ENCODE results near the gene DPF3.

DNA sequence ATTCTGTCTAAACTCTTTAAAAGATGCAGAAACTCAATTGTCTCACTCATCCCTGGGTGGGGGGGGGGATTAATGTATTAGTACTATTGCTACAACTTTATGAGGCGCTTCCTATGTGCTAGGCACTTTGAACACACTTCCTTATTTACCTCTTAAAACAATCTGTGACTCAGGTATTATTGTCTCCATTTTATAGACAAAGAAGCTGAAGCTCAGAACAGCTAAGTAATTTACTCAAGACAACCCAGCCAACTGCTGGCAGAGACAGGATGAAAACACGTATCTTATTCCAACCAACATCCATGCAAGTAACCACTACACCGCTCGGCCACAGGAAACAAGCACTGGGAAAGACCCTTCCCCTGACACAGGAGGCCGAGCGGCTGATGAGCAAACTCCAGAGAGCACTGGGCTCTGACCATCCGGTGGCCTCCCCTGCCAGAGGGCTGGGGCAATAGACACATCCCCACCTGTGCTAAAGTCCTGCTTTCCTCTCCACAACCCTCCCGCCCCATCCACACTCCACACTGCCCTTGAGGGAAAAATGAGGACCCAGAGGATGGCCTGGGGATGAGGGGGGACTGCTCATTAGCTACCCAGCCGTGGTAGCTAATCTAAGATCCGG, 244.2 kb downstream of the DPF3 start:
- TF ChIP-seq, protein P1, sequence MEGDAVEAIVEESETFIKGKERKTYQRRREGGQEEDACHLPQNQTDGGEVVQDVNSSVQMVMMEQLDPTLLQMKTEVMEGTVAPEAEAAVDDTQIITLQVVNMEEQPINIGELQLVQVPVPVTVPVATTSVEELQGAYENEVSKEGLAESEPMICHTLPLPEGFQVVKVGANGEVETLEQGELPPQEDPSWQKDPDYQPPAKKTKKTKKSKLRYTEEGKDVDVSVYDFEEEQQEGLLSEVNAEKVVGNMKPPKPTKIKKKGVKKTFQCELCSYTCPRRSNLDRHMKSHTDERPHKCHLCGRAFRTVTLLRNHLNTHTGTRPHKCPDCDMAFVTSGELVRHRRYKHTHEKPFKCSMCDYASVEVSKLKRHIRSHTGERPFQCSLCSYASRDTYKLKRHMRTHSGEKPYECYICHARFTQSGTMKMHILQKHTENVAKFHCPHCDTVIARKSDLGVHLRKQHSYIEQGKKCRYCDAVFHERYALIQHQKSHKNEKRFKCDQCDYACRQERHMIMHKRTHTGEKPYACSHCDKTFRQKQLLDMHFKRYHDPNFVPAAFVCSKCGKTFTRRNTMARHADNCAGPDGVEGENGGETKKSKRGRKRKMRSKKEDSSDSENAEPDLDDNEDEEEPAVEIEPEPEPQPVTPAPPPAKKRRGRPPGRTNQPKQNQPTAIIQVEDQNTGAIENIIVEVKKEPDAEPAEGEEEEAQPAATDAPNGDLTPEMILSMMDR (IDR thresholded peaks at IDR 0.05) = no peak
- no peak for TF ChIP-seq POLR2A (IDR thresholded peaks at IDR 0.05)
- TF ChIP-seq POLR2AphosphoS5 (IDR thresholded peaks at IDR 0.05) = no peak

All from prostate gland (tissue), 2 donors.